Gastroesophageal sphincter (tissue), 3 donors: ENCODE data around the gene STUB1.

ENCODE experiments used
- POLR2A ChIP-seq, 2 donors: fragments of 450-650 bp; IDR thresholded peaks; one replicate each; pipeline ENCODE4 v1.6.1; 2017; ENCODE audit warnings: antibody characterized with exemption in 2 of 2, mild to moderate bottlenecking in 2 of 2, moderate library complexity in 1 of 2
- TF ChIP-seq, protein P1 (sequence below), 4 experiments: fragments of 200-600 bp in 2 of 4; fragments of 450-650 bp in 2 of 4; sonication (generic) in 1 of 4; IDR thresholded peaks; one replicate each; pipeline ENCODE4 v1.5.1; 2017 to 2019; ENCODE audit warnings: antibody characterized with exemption in 4 of 4, mild to moderate bottlenecking in 2 of 4, moderate library complexity in 2 of 4

DNA sequence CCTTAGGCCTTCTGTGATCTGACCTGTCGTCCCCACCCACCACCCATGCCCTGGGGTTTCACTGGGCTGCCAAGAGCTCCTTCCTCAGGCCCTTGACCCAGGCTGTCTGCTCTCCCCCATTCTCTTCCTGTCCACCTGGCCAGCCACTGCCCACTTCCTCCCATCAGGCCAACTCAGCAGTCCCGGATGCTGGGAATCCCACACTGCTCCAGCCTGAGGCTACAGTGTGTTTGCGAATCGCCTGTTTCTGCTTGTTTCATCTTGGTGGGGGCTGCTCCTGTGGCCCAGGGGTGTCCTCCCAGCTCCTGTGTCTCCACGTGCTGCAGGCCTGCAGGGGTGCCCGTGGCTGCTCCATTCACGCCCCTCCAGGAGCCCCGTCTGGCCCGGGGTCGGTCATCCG lies 33.9 kb downstream of the STUB1 start:
- TF ChIP-seq, protein P1, sequence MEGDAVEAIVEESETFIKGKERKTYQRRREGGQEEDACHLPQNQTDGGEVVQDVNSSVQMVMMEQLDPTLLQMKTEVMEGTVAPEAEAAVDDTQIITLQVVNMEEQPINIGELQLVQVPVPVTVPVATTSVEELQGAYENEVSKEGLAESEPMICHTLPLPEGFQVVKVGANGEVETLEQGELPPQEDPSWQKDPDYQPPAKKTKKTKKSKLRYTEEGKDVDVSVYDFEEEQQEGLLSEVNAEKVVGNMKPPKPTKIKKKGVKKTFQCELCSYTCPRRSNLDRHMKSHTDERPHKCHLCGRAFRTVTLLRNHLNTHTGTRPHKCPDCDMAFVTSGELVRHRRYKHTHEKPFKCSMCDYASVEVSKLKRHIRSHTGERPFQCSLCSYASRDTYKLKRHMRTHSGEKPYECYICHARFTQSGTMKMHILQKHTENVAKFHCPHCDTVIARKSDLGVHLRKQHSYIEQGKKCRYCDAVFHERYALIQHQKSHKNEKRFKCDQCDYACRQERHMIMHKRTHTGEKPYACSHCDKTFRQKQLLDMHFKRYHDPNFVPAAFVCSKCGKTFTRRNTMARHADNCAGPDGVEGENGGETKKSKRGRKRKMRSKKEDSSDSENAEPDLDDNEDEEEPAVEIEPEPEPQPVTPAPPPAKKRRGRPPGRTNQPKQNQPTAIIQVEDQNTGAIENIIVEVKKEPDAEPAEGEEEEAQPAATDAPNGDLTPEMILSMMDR (IDR thresholded peaks at IDR 0.05) = no peak
- no peak for TF ChIP-seq POLR2A (IDR thresholded peaks at IDR 0.05)
